ENCODE measurements around the gene JMJD8.

Gene JMJD8

GRCh38 chr16:716200-716568, 32.0 kb upstream of the JMJD8 start:
- Histone ChIP-seq H3K27ac (ENCODE audit: low read length) (no peak overlapping the region), H3K79me2 (ENCODE audit: low read length) (no peaks in the 10 kb centered on the region; the same call in 1 of the 2 replicates), H3K9me2 (replicated peaks; ENCODE audit: insufficient read depth, low read length) (no peaks in the 10 kb centered on the region), H3K36me3 (replicated peaks; ENCODE audit: insufficient read depth, low read length) (no peaks in the 10 kb centered on the region), H3K4me1 (ENCODE audit: low read length) (peaks cover 11% of the 10 kb centered on the region; the same call in 1 of the 2 replicates), H3K27me3 (replicated peaks; ENCODE audit: insufficient read depth, low read length) (peaks cover 28% of the 10 kb centered on the region), H3K4me2 (ENCODE audit: low read depth, low read length) (no peak overlapping the region), H2AFZ (ENCODE audit: low read length) (no peak overlapping the region), H3F3A (ENCODE audit: insufficient read depth, low read length) (peaks cover 10% of the 10 kb centered on the region; the same call in 1 of the 2 replicates), H3K9ac (ENCODE audit: low read length) (no peak overlapping the region), H3K9me3 (replicated peaks; ENCODE audit: insufficient read depth, low read length) (no peaks in the 10 kb centered on the region), H4K20me1 (ENCODE audit: insufficient read depth, low read length) (no peaks in the 10 kb centered on the region), H3K4me3 (ENCODE audit: low read length) (no peak overlapping the region)
- no peak for DNase-seq
- TF ChIP-seq CTCF (IDR thresholded peaks at IDR 0.05; ENCODE audit: low read length): no peak
- no peak for TF ChIP-seq EZH2phosphoT487 (IDR thresholded peaks at IDR 0.05; ENCODE audit: low read length)
- no peak for TF ChIP-seq EZH2 (optimal IDR thresholded peaks at IDR 0.05; ENCODE audit: low read depth, low read length)

GRCh38 chr16:715477-716199, 31.5 kb upstream of the JMJD8 start:
- peaks cover 34% of the 10 kb centered on the region for H3K27me3 ChIP-seq (replicated peaks; ENCODE audit: insufficient read depth, low read length)
- H3K4me1 ChIP-seq (ENCODE audit: low read length): peaks cover 11% of the 10 kb centered on the region; the same call in 1 of the 2 replicates
- no peak overlapping the region for H3K4me3 ChIP-seq (ENCODE audit: low read length)
- no peaks in the 10 kb centered on the region; the same call in 1 of the 2 replicates for H3K79me2 ChIP-seq (ENCODE audit: low read length)
- no peaks in the 10 kb centered on the region for H3K9me2 ChIP-seq (replicated peaks; ENCODE audit: insufficient read depth, low read length)
- no peak for TF ChIP-seq CTCF (IDR thresholded peaks at IDR 0.05; ENCODE audit: low read length)
- no peak for TF ChIP-seq EZH2 (optimal IDR thresholded peaks at IDR 0.05; ENCODE audit: low read depth, low read length)
- no peak for TF ChIP-seq EZH2phosphoT487 (IDR thresholded peaks at IDR 0.05; ENCODE audit: low read length)
- no peaks in the 10 kb centered on the region for H3K9me3 ChIP-seq (replicated peaks; ENCODE audit: insufficient read depth, low read length)
- H3K4me2 ChIP-seq (ENCODE audit: low read depth, low read length): peak overlapping the region; percentile 39; the same call in 1 of the 2 replicates
- H3K9ac ChIP-seq (ENCODE audit: low read length): no peak overlapping the region
- H3F3A ChIP-seq (ENCODE audit: insufficient read depth, low read length): peaks cover 8% of the 10 kb centered on the region; the same call in 1 of the 2 replicates
- H4K20me1 ChIP-seq (ENCODE audit: insufficient read depth, low read length): no peaks in the 10 kb centered on the region
- DNase-seq: no peak
- no peak overlapping the region for H2AFZ ChIP-seq (ENCODE audit: low read length)
- H3K27ac ChIP-seq (ENCODE audit: low read length): no peak overlapping the region
- H3K36me3 ChIP-seq (replicated peaks; ENCODE audit: insufficient read depth, low read length): no peaks in the 10 kb centered on the region

GRCh38 chr16:714558-715476, 30.7 kb upstream of the JMJD8 start, which contains the start of gene METRN:
TSS of gene METRN (plus strand) at chr16:715118. CDS start at chr16:715290, 172 bp downstream.
- Histone ChIP-seq H3K4me2 (ENCODE audit: low read depth, low read length) (peak within 1 kb of the TSS; percentile 41; the same call in 1 of the 2 replicates), H2AFZ (ENCODE audit: low read length) (no peak within 1 kb of the TSS), H3K27ac (ENCODE audit: low read length) (no peak within 1 kb of the TSS), H4K20me1 (ENCODE audit: insufficient read depth, low read length) (no peaks in the 10 kb centered on the region), H3K9ac (ENCODE audit: low read length) (no peak within 1 kb of the TSS), H3K9me2 (replicated peaks; ENCODE audit: insufficient read depth, low read length) (no peaks in the 10 kb centered on the region), H3K79me2 (ENCODE audit: low read length) (no peaks in the 10 kb centered on the region), H3K4me3 (ENCODE audit: low read length) (no peak within 1 kb of the TSS), H3F3A (ENCODE audit: insufficient read depth, low read length) (peaks cover 2% of the 10 kb centered on the region; the same call in 1 of the 2 replicates), H3K9me3 (replicated peaks; ENCODE audit: insufficient read depth, low read length) (no peaks in the 10 kb centered on the region), H3K4me1 (ENCODE audit: low read length) (peaks cover 9% of the 10 kb centered on the region; the same call in 1 of the 2 replicates), H3K36me3 (replicated peaks; ENCODE audit: insufficient read depth, low read length) (no peaks in the 10 kb centered on the region), H3K27me3 (replicated peaks; ENCODE audit: insufficient read depth, low read length) (peaks cover 42% of the 10 kb centered on the region)
- TF ChIP-seq EZH2 (optimal IDR thresholded peaks at IDR 0.05; ENCODE audit: low read depth, low read length) (no peak), CTCF (IDR thresholded peaks at IDR 0.05; ENCODE audit: low read length) (no peak), EZH2phosphoT487 (IDR thresholded peaks at IDR 0.05; ENCODE audit: low read length) (no peak)
- DNase-seq: peak; percentile 72

Measured in MM.1S (cell line).